ENCODE measurements around the gene LSM7. TPM values are rescaled to one million over a fixed set of nuclear protein-coding genes. Genes with fewer than 3 reads are reported as not detected.

LSM7 gene
- total RNA-seq, 4 donors from 2014 or later, result 57.2 to 140 (median 94.9) TPM

GRCh38 chr19:2344381-2344870, 16.0 kb upstream of the LSM7 start:
- intact Hi-C loops (cut with DNase I; ENCODE audit: low total_unique reads), result no loop called here
- H3K4me3 ChIP-seq (ENCODE audit: low read depth, poor library complexity, severe bottlenecking), result no peak overlapping the region
- no peak for DNase-seq (ENCODE audit: low spot score in 2 of 2)
- WGBS, 2 donors, result 88 to 95% methylated on average over 20 to 24 of the region's 24 CpGs
- TF ChIP-seq, protein P1, sequence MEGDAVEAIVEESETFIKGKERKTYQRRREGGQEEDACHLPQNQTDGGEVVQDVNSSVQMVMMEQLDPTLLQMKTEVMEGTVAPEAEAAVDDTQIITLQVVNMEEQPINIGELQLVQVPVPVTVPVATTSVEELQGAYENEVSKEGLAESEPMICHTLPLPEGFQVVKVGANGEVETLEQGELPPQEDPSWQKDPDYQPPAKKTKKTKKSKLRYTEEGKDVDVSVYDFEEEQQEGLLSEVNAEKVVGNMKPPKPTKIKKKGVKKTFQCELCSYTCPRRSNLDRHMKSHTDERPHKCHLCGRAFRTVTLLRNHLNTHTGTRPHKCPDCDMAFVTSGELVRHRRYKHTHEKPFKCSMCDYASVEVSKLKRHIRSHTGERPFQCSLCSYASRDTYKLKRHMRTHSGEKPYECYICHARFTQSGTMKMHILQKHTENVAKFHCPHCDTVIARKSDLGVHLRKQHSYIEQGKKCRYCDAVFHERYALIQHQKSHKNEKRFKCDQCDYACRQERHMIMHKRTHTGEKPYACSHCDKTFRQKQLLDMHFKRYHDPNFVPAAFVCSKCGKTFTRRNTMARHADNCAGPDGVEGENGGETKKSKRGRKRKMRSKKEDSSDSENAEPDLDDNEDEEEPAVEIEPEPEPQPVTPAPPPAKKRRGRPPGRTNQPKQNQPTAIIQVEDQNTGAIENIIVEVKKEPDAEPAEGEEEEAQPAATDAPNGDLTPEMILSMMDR (IDR thresholded peaks at IDR 0.05), result no peak
- no peak for TF ChIP-seq POLR2A (IDR thresholded peaks at IDR 0.05)

GRCh38 chr19:2343289-2343982, 15.1 kb upstream of the LSM7 start:
- intact Hi-C loops (cut with DNase I; ENCODE audit: low total_unique reads), result no loop called here
- DNase-seq (ENCODE audit: low spot score in 2 of 2), result no peak
- H3K4me3 ChIP-seq (ENCODE audit: low read depth, poor library complexity, severe bottlenecking), result no peak overlapping the region
- 92 to 94% methylated on average over 27 to 31 of the region's 31 CpGs for WGBS, 2 donors
- no peak for TF ChIP-seq POLR2A (IDR thresholded peaks at IDR 0.05)
- TF ChIP-seq, protein P1 (IDR thresholded peaks at IDR 0.05), result no peak

GRCh38 chr19:2342656-2343288, 14.4 kb upstream of the LSM7 start:
- WGBS, 2 donors, result 88 to 91% methylated on average over 14 to 15 of the region's 29 CpGs
- DNase-seq (ENCODE audit: low spot score in 2 of 2), result no peak
- intact Hi-C loops (cut with DNase I; ENCODE audit: low total_unique reads), result no loop called here
- TF ChIP-seq, protein P1 (IDR thresholded peaks at IDR 0.05), result no peak
- no peak for TF ChIP-seq POLR2A (IDR thresholded peaks at IDR 0.05)
- no peak overlapping the region for H3K4me3 ChIP-seq (ENCODE audit: low read depth, poor library complexity, severe bottlenecking)

GRCh38 chr19:2341982-2342381, 13.6 kb upstream of the LSM7 start:
- no peak for DNase-seq (ENCODE audit: low spot score in 2 of 2)
- WGBS, 2 donors, result 58 to 64% methylated on average over 15 of the region's 15 CpGs
- intact Hi-C loops (cut with DNase I; ENCODE audit: low total_unique reads), result no loop called here
- no peak for TF ChIP-seq POLR2A (IDR thresholded peaks at IDR 0.05)
- H3K4me3 ChIP-seq (ENCODE audit: low read depth, poor library complexity, severe bottlenecking), result no peak overlapping the region

DNA sequence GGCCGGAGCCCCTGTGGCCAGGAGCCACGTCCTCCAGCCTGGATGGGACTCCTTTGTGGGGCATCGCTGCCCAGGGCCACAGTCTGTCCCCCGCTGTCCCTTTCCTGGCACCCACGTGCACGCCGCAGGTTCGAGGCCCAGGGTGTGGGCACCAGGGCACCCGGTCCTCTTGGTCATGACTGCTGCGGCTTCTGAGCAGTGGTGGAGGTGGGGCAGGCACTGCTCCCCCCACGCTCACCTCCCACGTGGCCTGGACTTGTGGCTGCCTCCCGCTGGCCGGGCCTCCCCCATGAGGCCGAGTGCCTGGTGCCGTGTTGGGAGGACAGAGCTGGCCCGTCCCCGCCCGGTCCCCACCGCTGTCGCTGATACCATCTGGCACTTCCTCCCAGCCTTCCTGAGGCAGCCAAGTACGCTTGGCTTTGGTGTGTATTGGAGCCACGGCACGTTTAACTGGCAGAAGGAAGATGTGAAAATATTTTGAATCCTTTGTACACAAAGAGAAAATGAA, 12.9 kb upstream of the LSM7 start:
- intact Hi-C loops (cut with DNase I; ENCODE audit: low total_unique reads), result no loop called here
- DNase-seq (ENCODE audit: low spot score in 2 of 2), result no peak
- TF ChIP-seq POLR2A (IDR thresholded peaks at IDR 0.05), result no peak
- TF ChIP-seq, protein P1 (IDR thresholded peaks at IDR 0.05), result no peak
- 67 to 71% methylated on average over 22 to 24 of the region's 24 CpGs for WGBS, 2 donors
- H3K4me3 ChIP-seq (ENCODE audit: low read depth, poor library complexity, severe bottlenecking), result no peak overlapping the region

DNA sequence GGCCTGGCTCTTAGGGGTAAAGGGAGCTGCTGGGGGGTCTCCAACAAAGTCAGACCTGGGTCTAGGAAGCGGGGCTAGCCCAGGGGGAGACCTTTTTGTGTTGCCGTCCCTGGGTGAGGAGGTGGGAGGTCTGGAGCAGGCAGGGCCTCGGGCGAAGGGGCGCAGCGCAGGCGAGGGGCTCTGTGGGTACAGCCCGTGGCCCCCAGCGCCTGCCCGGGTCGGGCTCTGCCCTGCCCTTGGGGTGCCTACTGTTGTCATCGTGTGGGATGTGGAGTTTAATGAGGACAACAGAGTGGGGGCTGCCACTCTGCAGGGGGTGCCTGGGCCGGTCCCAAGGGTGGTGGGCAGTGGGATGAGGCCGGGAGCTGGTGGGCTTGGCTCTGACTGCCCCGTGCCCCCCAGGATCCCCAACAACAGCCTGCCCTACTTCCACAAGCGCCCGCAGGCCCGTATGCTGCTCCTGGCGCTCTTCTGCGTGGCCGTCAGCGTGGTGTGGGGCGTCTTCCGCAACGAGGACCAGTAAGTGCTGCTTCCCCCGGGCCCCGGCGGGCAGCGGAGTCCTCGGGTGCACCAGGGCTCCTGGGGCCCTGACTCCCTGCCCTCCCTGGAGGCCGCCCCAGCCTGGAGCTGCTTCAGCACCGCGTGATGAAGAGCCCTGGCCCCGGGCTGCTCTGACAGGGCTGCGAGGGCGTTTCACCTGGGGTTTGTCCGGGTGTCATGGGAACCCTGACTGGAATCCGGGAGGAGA, 12.3 kb upstream of the LSM7 start:
- 84 to 89% methylated on average over 28 to 38 of the region's 38 CpGs for whole genome bisulfite sequencing, 2 donors
- TF ChIP-seq, protein P1 (IDR thresholded peaks at IDR 0.05), result no peak
- TF ChIP-seq POLR2A (IDR thresholded peaks at IDR 0.05), result no peak
- no peak for DNase-seq (ENCODE audit: low spot score in 2 of 2)
- intact Hi-C loops (cut with DNase I; ENCODE audit: low total_unique reads), result no loop called here
- no peak overlapping the region for H3K4me3 ChIP-seq (ENCODE audit: low read depth, poor library complexity, severe bottlenecking)

Measured in lower leg skin (tissue), 4 donors.